Memory B cell (primary cell): ENCODE results near the gene MKX.

Source experiments
- ATAC-seq: fragments of 150-1000 bp; cut with Tn5 transposase; 2 replicates; pipeline ENCODE4 v1.10.0; 2021; ENCODE audit warnings: low read depth, mild to moderate bottlenecking, moderate library complexity
- DNase-seq, 2 donors: peaks; one replicate each; pipeline ENCODE4 v3.0.0; 2022; ENCODE audit warnings: low spot score in 2 of 2
- H3K27ac Mint-ChIP-seq: one replicate; pipeline ENCODE4 v1.8.0; 2022; ENCODE audit warnings: mild to moderate bottlenecking, moderate library complexity, mixed read lengths
- H3K27me3 Mint-ChIP-seq: one replicate; pipeline ENCODE4 v1.8.0; 2022; ENCODE audit warnings: mixed read lengths
- H3K36me3 Mint-ChIP-seq: one replicate; pipeline ENCODE4 v1.8.0; 2022; ENCODE audit warnings: mild to moderate bottlenecking, mixed read lengths
- H3K4me1 Mint-ChIP-seq: one replicate; pipeline ENCODE4 v1.8.0; 2022; ENCODE audit warnings: mixed read lengths
- H3K4me3 Mint-ChIP-seq: one replicate; pipeline ENCODE4 v1.8.0; 2022; ENCODE audit warnings: mild to moderate bottlenecking, moderate library complexity, mixed read lengths
- H3K9me3 Mint-ChIP-seq: one replicate; pipeline ENCODE4 v1.8.0; 2022; ENCODE audit warnings: mixed read lengths

The MKX gene

DNA sequence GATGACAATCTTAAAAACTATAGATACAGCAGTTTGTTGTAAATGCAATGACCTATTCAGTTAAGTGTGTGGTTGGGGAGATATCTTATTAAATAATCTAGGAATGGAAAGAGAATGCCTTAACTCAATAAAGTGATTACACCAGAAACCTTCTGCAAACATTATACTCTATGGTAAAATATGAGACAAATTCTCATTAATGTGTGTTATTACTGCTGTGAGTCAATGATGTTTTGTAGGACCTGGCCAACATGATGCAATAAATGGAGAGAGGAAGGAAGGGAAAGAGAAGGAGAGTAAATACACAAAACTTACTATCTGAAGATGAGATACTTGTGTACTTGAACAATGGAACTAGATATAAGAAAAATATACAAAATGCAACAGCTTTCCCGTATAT, 25.1 kb downstream of the MKX start:
- Mint-ChIP-seq H3K4me1 (no peaks in the 10 kb centered on the region), H3K27me3 (peaks cover 7% of the 10 kb centered on the region), H3K27ac (no peak overlapping the region), H3K9me3 (no peaks in the 10 kb centered on the region), H3K4me3 (no peak overlapping the region), H3K36me3 (no peaks in the 10 kb centered on the region)
- no peak for DNase-seq
- no peak for ATAC-seq

DNA sequence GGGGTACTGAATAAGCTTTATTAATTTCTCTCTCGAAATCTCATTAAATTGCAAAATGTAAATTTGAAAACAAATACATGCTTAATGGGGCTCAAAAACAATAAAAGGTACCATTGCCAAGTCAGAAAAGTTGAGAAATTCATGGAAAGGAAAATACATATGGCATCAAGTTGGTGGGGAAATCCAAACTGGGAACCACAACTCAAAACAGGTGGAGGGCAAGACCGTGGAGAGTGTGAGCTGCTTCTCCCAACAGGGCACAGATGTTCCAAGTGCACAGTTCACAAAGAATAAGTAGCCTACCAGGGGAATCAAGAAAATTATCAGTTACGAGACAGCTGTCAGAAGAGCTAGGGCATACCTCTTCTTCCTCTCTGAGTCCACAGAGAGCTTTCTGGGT, 26.6 kb downstream of the MKX start:
- Mint-ChIP-seq H3K4me3 (no peak overlapping the region), H3K9me3 (no peaks in the 10 kb centered on the region), H3K4me1 (no peaks in the 10 kb centered on the region), H3K27me3 (peaks cover 7% of the 10 kb centered on the region), H3K27ac (no peak overlapping the region), H3K36me3 (no peaks in the 10 kb centered on the region)
- ATAC-seq (no peak), DNase-seq (no peak)

DNA sequence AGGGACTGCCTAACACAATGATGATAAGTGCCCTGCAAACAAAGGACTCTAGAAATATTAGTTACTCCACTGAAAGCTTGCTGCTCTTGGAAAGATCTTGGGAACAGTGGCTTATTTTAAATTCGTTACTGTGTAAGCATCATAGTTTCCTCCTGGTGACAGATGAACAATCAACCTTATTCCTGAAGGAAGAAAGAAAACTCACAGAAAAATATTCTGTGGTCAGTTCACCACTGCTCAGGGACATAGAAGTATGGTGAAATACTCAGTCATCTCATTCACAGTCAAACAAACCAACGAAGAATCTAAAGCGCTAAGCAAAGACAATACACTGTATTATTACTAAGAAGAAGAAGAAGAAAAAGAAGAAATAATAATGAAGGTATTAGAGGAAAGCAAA, 27.8 kb downstream of the MKX start:
- ATAC-seq (no peak), DNase-seq (no peak)
- Mint-ChIP-seq H3K27ac (no peak overlapping the region), H3K36me3 (no peaks in the 10 kb centered on the region), H3K27me3 (peaks cover 11% of the 10 kb centered on the region), H3K9me3 (no peaks in the 10 kb centered on the region), H3K4me3 (no peak overlapping the region), H3K4me1 (no peaks in the 10 kb centered on the region)

DNA sequence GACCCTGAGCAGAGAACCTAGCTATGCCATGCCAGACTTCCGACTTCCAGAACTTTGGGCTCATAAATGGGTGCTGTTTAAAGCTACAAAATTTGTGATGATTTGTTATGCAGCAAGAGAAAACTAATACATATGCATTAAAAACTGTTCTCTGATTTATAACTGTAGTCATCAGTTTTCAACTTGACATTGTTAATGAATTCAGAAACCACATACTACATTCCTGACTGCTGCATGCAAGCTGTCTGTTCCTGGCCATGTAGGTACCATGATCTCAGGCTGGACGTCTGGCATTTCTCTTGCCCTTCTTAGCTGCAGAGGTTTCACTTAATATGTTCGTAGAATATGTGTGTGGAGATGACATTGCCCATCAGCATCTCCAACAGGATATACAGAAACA, 28.4 kb downstream of the MKX start:
- no peak overlapping the region for H3K4me3 Mint-ChIP-seq
- ATAC-seq = no peak
- H3K36me3 Mint-ChIP-seq = no peaks in the 10 kb centered on the region
- no peaks in the 10 kb centered on the region for H3K4me1 Mint-ChIP-seq
- no peak overlapping the region for H3K27ac Mint-ChIP-seq
- no peak for DNase-seq
- H3K27me3 Mint-ChIP-seq = peaks cover 13% of the 10 kb centered on the region
- no peaks in the 10 kb centered on the region for H3K9me3 Mint-ChIP-seq

DNA sequence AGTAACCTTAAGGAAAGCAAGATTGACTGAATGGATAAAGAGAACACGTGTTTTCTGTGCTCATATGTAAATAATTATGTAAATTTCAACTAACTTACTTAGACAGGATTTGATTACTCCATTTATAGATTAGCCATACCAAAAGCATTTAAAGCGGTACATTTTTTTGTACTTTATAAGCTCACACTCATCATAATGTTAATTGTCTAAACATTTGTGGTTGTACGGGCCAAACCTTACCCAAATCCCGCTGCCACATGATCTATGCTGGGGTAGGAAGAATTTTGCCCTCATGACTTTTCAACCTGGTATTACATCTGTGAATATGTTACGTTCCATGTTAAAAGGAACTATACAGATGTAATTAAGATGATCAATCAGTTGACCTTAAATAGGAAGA, 29.1 kb downstream of the MKX start:
- ATAC-seq (no peak), DNase-seq (no peak)
- Mint-ChIP-seq H3K27ac (no peak overlapping the region), H3K27me3 (peaks cover 12% of the 10 kb centered on the region), H3K9me3 (no peaks in the 10 kb centered on the region), H3K4me3 (no peak overlapping the region), H3K4me1 (no peaks in the 10 kb centered on the region), H3K36me3 (no peaks in the 10 kb centered on the region)

DNA sequence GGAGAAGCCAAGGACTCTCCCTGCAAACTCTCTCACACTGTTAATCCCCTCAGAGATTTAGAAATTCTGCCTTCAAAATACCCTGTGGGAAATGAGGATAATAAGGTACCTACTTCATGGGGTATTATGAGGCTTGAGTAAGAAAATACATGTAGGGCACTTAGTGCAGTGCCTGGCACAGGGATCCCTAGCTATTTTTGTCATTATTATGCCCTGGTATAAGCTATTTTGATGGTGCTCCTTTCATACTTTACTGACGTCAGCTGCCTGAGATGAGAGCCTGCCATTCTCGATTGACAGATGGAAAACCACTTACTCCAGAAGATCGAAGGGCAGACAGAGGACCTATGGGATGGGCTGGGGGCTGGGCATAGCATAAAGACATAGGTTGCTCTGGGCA, 30.1 kb downstream of the MKX start:
- no peak overlapping the region for H3K4me3 Mint-ChIP-seq
- peaks cover 11% of the 10 kb centered on the region for H3K27me3 Mint-ChIP-seq
- no peak for ATAC-seq
- no peak overlapping the region for H3K27ac Mint-ChIP-seq
- DNase-seq = no peak
- H3K36me3 Mint-ChIP-seq = no peaks in the 10 kb centered on the region
- no peaks in the 10 kb centered on the region for H3K9me3 Mint-ChIP-seq
- no peaks in the 10 kb centered on the region for H3K4me1 Mint-ChIP-seq

DNA sequence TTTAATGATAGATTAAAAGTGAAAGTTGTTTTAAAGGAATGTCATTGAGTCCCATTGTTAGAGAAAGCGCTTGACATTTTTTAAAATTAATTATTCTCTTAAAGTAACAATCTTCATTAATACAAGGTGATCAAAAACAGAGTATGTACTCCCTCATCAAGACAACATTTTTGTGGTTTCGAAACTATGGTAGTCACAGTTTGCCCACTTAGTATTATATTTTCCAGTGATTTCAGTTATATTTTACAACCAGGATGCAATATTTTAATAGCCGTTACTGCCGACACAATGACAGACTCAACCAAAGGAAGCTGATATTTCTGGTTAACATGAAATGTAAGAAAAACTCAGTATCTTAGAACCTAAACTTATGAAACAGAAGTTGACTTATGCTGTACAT, 31.3 kb downstream of the MKX start:
- ATAC-seq = no peak
- H3K36me3 Mint-ChIP-seq = no peaks in the 10 kb centered on the region
- no peak for DNase-seq
- peaks cover 11% of the 10 kb centered on the region for H3K27me3 Mint-ChIP-seq
- H3K9me3 Mint-ChIP-seq = no peaks in the 10 kb centered on the region
- no peak overlapping the region for H3K4me3 Mint-ChIP-seq
- no peaks in the 10 kb centered on the region for H3K4me1 Mint-ChIP-seq
- no peak overlapping the region for H3K27ac Mint-ChIP-seq

DNA sequence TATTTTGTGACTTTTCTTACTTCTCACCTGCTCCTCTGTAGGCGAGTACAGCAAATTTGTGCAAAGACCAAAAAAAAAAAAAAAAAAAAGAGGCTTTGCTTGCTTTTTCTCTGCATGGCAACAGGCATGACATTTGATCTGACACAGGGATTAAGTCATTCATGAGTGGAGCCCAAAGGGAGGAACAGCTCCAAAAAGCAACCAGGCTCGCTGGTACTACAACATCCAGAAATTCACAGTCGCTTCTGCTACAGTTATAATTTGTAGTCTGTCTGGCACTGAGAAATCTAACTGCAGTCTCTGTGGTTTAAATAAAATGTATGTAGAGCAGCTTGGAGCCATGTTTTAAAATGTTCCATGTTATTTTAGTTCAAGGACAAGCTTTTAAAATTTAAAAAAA, 31.7 kb downstream of the MKX start:
- Mint-ChIP-seq H3K9me3 (no peaks in the 10 kb centered on the region), H3K27ac (no peak overlapping the region), H3K36me3 (no peaks in the 10 kb centered on the region), H3K4me1 (peaks cover 2% of the 10 kb centered on the region), H3K27me3 (peaks cover 11% of the 10 kb centered on the region), H3K4me3 (no peak overlapping the region)
- no peak for DNase-seq
- ATAC-seq = no peak

DNA sequence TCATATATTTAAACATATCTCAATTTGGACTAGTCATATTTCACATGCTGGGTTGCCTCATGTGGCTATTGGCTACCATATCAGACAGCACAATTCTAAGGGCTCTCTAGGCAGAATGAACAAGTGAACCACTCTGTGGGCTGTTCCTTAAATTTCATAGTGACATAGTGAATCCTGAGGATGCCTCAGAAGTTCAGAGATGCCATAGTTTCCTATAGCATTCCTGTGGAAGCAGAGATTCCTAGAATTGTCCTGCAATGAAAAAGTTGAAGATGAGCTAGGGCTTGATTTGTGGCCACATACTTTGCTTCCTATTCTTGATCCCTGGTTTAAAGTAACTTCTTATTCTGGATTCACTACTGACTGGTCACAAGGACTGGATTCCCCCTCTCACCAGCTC, 35.6 kb downstream of the MKX start:
- peaks cover 6% of the 10 kb centered on the region for H3K27me3 Mint-ChIP-seq
- no peaks in the 10 kb centered on the region for H3K36me3 Mint-ChIP-seq
- ATAC-seq (no peak), DNase-seq (no peak)
- no peak overlapping the region for H3K4me3 Mint-ChIP-seq
- no peaks in the 10 kb centered on the region for H3K9me3 Mint-ChIP-seq
- peaks cover 2% of the 10 kb centered on the region for H3K4me1 Mint-ChIP-seq
- H3K27ac Mint-ChIP-seq = no peak overlapping the region

DNA sequence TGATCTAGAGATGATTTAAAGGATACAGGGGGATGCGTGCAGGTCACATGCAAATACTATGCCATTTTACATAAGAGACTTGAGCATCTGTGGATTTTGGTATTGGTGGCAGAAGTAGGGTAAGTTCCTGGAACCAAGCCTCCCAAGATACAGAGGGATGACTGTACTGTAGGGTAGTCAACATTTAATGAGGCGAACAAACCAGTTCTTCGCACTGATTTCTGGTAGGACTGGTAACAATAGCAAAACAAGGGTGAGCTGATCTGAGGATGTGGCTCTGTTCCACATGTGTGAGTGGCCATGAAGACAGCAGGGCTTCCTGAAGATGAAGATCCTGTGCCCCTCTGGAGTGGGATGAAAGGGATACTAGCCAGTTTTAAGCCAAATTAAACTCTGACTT, 36.3 kb downstream of the MKX start:
- no peaks in the 10 kb centered on the region for H3K9me3 Mint-ChIP-seq
- ATAC-seq = no peak
- no peaks in the 10 kb centered on the region for H3K36me3 Mint-ChIP-seq
- no peak for DNase-seq
- no peak overlapping the region for H3K27ac Mint-ChIP-seq
- H3K27me3 Mint-ChIP-seq = peaks cover 6% of the 10 kb centered on the region
- H3K4me3 Mint-ChIP-seq = no peak overlapping the region
- peaks cover 2% of the 10 kb centered on the region for H3K4me1 Mint-ChIP-seq

DNA sequence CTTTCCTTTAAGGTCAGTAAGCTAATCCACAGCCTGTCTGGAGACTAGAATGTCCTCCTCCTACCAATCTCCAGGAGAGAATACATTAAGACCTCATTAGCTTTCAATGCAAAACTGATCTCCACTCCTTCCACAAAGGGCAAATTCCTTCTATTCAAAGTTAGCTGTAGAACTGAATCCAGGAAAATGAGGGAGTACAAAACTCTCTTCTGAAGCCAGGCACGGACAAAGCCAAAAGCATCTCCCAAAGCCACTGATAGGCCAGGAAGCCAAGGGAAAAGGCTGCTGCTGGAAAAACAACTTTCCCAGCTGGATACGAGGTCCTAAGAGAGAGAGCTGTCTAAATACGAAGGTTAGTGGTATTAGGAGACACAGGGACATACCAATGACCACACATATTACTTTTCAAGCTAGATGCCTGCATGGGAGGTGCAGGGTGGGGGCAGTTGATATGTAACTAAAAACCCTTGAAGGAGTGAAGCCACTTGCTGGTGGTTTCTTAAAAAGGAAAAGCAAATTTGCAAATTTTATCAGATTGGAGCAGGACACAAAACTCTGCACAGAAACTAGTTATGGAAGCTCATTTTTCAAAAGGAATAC, 43.6 kb downstream of the MKX start:
- DNase-seq (no peak), ATAC-seq (no peak)
- no peak overlapping the region for H3K27ac Mint-ChIP-seq
- H3K36me3 Mint-ChIP-seq = no peaks in the 10 kb centered on the region
- no peaks in the 10 kb centered on the region for H3K9me3 Mint-ChIP-seq
- H3K4me3 Mint-ChIP-seq = no peak overlapping the region
- no peaks in the 10 kb centered on the region for H3K4me1 Mint-ChIP-seq
- H3K27me3 Mint-ChIP-seq = peaks cover 6% of the 10 kb centered on the region

DNA sequence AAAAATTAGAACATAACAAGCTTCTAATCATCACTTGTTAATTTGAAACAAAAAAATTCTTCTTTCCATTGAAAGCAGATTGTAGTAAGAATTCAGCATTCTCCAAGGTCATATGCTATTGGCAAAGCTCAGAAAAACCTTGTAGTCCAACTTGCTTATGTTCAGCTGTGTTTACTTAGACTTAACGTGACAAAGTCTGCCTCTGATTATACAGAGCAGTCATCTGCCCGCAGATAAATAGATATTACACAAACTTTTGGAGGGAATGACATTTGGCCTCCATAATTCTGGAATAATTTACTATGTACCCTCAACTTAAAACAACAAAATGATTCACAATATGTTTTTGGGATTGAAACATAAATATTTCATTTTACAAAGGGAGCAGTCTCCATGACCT, 45.8 kb downstream of the MKX start:
- Mint-ChIP-seq H3K27me3 (peaks cover 8% of the 10 kb centered on the region), H3K36me3 (no peaks in the 10 kb centered on the region)
- no peak for DNase-seq

DNA sequence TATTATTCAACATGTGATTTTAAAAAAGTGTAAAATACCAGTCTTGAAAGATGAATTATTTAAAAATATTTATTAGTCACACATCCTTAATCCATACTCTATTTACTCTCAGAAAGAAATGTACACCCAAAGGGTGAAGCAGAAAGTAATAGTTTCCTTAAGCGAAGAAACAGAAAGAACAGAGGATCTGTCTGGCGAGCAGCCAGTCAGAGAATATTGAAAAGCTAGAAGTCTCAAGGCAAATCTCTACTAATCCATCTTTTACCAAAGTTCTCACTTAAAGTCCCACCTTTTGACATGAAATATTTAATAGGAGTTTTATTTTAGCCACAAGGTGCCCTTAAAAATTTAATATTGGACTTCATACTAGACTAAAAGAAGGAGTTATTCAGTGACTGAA, 46.7 kb downstream of the MKX start:
- Mint-ChIP-seq H3K4me3 (no peak overlapping the region), H3K36me3 (no peaks in the 10 kb centered on the region), H3K4me1 (no peaks in the 10 kb centered on the region), H3K9me3 (no peaks in the 10 kb centered on the region), H3K27ac (no peak overlapping the region), H3K27me3 (peaks cover 8% of the 10 kb centered on the region)
- ATAC-seq (no peak), DNase-seq (no peak)

More for the DNA sequence above, 45.8 kb downstream of the MKX start:
- no peak for ATAC-seq
- H3K4me1 Mint-ChIP-seq = no peaks in the 10 kb centered on the region
- no peaks in the 10 kb centered on the region for H3K9me3 Mint-ChIP-seq
- H3K4me3 Mint-ChIP-seq = no peak overlapping the region
- H3K27ac Mint-ChIP-seq = no peak overlapping the region

DNA sequence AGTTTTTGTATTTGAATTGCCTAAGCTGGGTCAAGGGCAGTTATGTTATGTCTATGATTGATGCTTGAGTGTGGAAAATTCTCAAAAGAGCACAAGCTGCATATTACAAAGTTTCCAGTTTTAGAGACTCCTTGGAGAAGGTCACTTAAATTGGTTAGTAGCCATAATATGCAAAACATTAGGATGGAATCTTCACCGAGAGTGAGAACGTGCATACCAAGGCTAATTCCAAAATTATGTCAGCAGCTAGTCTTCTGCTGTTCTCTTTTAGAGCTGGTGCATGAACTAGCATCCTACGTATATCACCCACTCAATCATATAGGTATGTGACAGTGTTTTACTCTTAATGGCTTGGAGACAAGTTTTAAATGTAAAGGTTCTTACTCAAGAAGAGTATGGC, 49.2 kb downstream of the MKX start:
- no peaks in the 10 kb centered on the region for H3K9me3 Mint-ChIP-seq
- DNase-seq (no peak), ATAC-seq (no peak)
- H3K36me3 Mint-ChIP-seq = no peaks in the 10 kb centered on the region
- no peak overlapping the region for H3K4me3 Mint-ChIP-seq
- H3K4me1 Mint-ChIP-seq = no peaks in the 10 kb centered on the region
- H3K27ac Mint-ChIP-seq = no peak overlapping the region
- peaks cover 8% of the 10 kb centered on the region for H3K27me3 Mint-ChIP-seq

DNA sequence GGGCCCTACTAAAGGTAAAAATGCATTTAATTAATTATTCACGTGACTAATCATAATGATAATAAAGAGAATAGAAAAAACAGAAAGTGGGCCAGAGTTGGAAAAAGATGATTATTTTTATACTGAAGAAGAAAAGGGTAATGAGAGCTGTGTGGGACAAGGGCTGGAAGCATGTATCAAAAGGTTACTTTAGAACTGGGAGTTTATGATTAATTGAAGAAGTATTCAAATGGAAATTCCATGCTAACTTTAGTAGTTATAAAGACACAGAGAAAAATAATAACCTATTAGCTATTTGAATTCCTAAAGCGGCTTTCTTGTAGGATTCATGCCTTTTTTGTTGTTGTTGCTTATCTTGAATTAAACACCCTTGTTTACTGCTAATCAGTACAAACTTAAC, 49.9 kb downstream of the MKX start:
- no peak for DNase-seq
- Mint-ChIP-seq H3K4me3 (no peak overlapping the region), H3K4me1 (no peaks in the 10 kb centered on the region), H3K36me3 (no peaks in the 10 kb centered on the region), H3K27ac (no peak overlapping the region), H3K9me3 (no peaks in the 10 kb centered on the region), H3K27me3 (peaks cover 8% of the 10 kb centered on the region)
- ATAC-seq = no peak
